Epithelial cell of esophagus (primary cell): ENCODE measurements around the gene RPS6KA2.
"Not testable (repeated sequence)": the region's sequence is repeated elsewhere in the genome, so short reads cannot be mapped to it uniquely, and the experiment has no call there.

Source experiments
- DNase-seq: peaks from one replicate; pipeline ENCODE4 v3.0.0; 2010; ENCODE audit warnings: low read depth
- H3K4me3 ChIP-seq: 2 replicates; pipeline ENCODE4 v1.5.1; 2011; ENCODE audit warnings: mild to moderate bottlenecking, low read length, control low read depth
- CTCF ChIP-seq: IDR thresholded peaks from 2 replicates; pipeline ENCODE4 v1.5.1; 2011; ENCODE audit warnings: low read depth, mild to moderate bottlenecking, low read length, control low read depth, inconsistent platforms; ENCODE audit not compliant: insufficient read depth; ENCODE audit errors: missing control alignments

Gene RPS6KA2

GRCh38 chr6:166402582-166403277 is 224.3 kb downstream of the RPS6KA2 start:
- TF ChIP-seq CTCF, result no peak
- H3K4me3 ChIP-seq, result no peak overlapping the region
- DNase-seq, result peak; percentile 16

GRCh38 chr6:166400649-166401250 is 226.3 kb downstream of the RPS6KA2 start:
- DNase-seq, result peak; percentile 75
- H3K4me3 ChIP-seq, result not testable (repeated sequence)
- TF ChIP-seq CTCF, result peak; percentile 76

GRCh38 chr6:166400181-166400580 is 226.9 kb downstream of the RPS6KA2 start:
- no peak for TF ChIP-seq CTCF
- no peak overlapping the region for H3K4me3 ChIP-seq

GRCh38 chr6:166398348-166398747 is 228.7 kb downstream of the RPS6KA2 start:
- TF ChIP-seq CTCF, result no peak
- H3K4me3 ChIP-seq, result no peak overlapping the region
- DNase-seq, result no peak

More at GRCh38 chr6:166400181-166400580, 226.9 kb downstream of the RPS6KA2 start:
- DNase-seq, result no peak

GRCh38 chr6:166397849-166398248 is 229.2 kb downstream of the RPS6KA2 start:
- no peak for DNase-seq
- TF ChIP-seq CTCF, result no peak
- H3K4me3 ChIP-seq, result no peak overlapping the region

- no peak overlapping the region for H3K4me3 ChIP-seq
- DNase-seq, result no peak
- no peak for TF ChIP-seq CTCF
Measured at GRCh38 chr6:166395778-166396177, 231.3 kb downstream of the RPS6KA2 start.

- H3K4me3 ChIP-seq, result no peak overlapping the region
- no peak for TF ChIP-seq CTCF
- no peak for DNase-seq
Measured at GRCh38 chr6:166395351-166395750, 231.7 kb downstream of the RPS6KA2 start.
